ENCODE measurements around the gene TMEM43. TPM values are rescaled to one million over a fixed set of nuclear protein-coding genes. Genes with fewer than 3 reads are reported as not detected.

The TMEM43 gene
- polyA plus RNA-seq, 3 donors, result 55.4 to 69.7 (median 66.7) TPM

DNA sequence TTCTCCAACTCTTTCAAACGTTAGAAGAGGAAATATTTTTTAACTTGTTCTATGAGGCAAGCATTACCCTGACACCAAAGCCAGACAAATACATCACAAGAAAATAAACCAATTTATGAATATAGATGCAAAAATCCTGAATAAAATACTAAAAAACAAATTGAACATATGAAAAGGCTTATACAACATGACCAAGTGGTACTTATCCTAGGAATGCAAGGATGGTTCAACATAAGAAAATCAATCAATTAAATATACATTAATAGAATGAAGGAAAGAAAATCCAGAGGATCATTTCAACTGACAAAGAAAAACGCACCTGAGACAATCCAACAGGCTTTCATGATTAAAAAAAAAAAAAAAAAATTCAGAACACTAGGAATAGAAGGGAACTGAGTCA lies 36.4 kb downstream of the TMEM43 start:
- Histone ChIP-seq H3K79me2 (ENCODE audit: insufficient read depth, low read length) (no peaks in the 10 kb centered on the region), H3K27me3 (ENCODE audit: control insufficient read depth in 2 of 2, insufficient read depth in 2 of 2, low read length in 2 of 2) (no peaks in the 10 kb centered on the region), H3K4me2 (replicated peaks; ENCODE audit: extremely low read depth, low read length, poor library complexity, severe bottlenecking) (no peak overlapping the region), H3K9me3 (replicated peaks in 1 of 2; ENCODE audit: control insufficient read depth in 1 of 2, insufficient read depth in 1 of 2, low read length in 2 of 2) (peaks cover 0 to 14% of the 10 kb centered on the region in 2 donors), H3K4me3 (replicated peaks in 1 of 3; ENCODE audit: low read depth in 2 of 3, low read length in 3 of 3) (no peak overlapping the region), H3K9ac (ENCODE audit: insufficient read depth, low read length, poor library complexity, severe bottlenecking) (no peak overlapping the region), H3K4me1 (ENCODE audit: control insufficient read depth in 1 of 2, insufficient read depth in 2 of 2, low read length in 2 of 2) (peaks cover 0 to 4% of the 10 kb centered on the region in 2 donors), H4K20me1 (ENCODE audit: insufficient read depth, low read length) (no peaks in the 10 kb centered on the region), H3K36me3 (replicated peaks in 1 of 2; ENCODE audit: control insufficient read depth in 1 of 2, insufficient read depth in 2 of 2, low read length in 2 of 2) (peaks cover 95 to 99% of the 10 kb centered on the region in 2 donors), H2AFZ (ENCODE audit: insufficient read depth, low read depth, low read length, poor library complexity, severe bottlenecking) (no peak overlapping the region), H3K27ac (ENCODE audit: low read depth in 1 of 2, low read length in 2 of 2) (no peak overlapping the region)
- Mint-ChIP-seq H3K4me1 (no peaks in the 10 kb centered on the region), H3K4me3 (no peak overlapping the region), H3K27me3 (ENCODE audit: low read depth in 3 of 3) (no peaks in the 10 kb centered on the region), H3K9me3 (peaks cover 5 to 16% (median 12%) of the 10 kb centered on the region in 7 donors), H3K27ac (no peak overlapping the region), H3K36me3 (peaks cover 89 to 96% of the 10 kb centered on the region in 2 donors)
- DNase-seq, result no peak
- intact Hi-C loops (cut with micrococcal nuclease), result no loop called here
- TF ChIP-seq, protein P1, sequence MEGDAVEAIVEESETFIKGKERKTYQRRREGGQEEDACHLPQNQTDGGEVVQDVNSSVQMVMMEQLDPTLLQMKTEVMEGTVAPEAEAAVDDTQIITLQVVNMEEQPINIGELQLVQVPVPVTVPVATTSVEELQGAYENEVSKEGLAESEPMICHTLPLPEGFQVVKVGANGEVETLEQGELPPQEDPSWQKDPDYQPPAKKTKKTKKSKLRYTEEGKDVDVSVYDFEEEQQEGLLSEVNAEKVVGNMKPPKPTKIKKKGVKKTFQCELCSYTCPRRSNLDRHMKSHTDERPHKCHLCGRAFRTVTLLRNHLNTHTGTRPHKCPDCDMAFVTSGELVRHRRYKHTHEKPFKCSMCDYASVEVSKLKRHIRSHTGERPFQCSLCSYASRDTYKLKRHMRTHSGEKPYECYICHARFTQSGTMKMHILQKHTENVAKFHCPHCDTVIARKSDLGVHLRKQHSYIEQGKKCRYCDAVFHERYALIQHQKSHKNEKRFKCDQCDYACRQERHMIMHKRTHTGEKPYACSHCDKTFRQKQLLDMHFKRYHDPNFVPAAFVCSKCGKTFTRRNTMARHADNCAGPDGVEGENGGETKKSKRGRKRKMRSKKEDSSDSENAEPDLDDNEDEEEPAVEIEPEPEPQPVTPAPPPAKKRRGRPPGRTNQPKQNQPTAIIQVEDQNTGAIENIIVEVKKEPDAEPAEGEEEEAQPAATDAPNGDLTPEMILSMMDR (IDR thresholded peaks at IDR 0.05), result no peak
- WGBS (ENCODE audit: insufficient coverage), result no CpG with 5 or more reads among the region's 2 CpGs

DNA sequence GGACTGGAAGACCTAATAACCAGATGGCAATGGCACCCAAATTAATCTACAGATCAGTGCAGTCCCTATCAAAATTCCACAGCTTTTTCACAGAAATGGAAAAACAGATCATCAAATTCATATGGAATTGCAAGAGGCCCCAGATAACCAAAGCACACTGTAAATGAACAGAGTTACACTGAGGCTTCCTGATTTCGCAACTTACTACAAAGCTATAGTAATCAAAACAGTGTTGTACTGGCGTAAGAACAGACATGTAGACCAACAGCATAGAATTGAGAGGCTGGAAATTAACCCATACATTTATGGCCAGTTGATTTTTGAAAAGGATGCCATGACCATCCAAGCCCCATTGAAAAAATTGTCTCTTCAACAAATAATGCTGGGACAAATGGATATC lies 37.3 kb downstream of the TMEM43 start:
- peaks cover 5 to 16% (median 12%) of the 10 kb centered on the region in 7 donors for H3K9me3 Mint-ChIP-seq
- no peaks in the 10 kb centered on the region for H4K20me1 ChIP-seq (ENCODE audit: insufficient read depth, low read length)
- TF ChIP-seq, protein P1 (IDR thresholded peaks at IDR 0.05), result no peak
- H3K27me3 Mint-ChIP-seq (ENCODE audit: low read depth in 3 of 3), result no peaks in the 10 kb centered on the region
- H3K4me1 ChIP-seq (ENCODE audit: control insufficient read depth in 1 of 2, insufficient read depth in 2 of 2, low read length in 2 of 2), result peaks cover 0 to 4% of the 10 kb centered on the region in 2 donors
- H3K27ac Mint-ChIP-seq, result no peak overlapping the region
- no peaks in the 10 kb centered on the region for H3K79me2 ChIP-seq (ENCODE audit: insufficient read depth, low read length)
- intact Hi-C loops (cut with micrococcal nuclease), result no loop called here
- no peak overlapping the region for H3K4me2 ChIP-seq (replicated peaks; ENCODE audit: extremely low read depth, low read length, poor library complexity, severe bottlenecking)
- peaks cover 90 to 97% of the 10 kb centered on the region in 2 donors for H3K36me3 Mint-ChIP-seq
- H2AFZ ChIP-seq (ENCODE audit: insufficient read depth, low read depth, low read length, poor library complexity, severe bottlenecking), result no peak overlapping the region
- DNase-seq, result no peak
- peaks cover 0 to 14% of the 10 kb centered on the region in 2 donors for H3K9me3 ChIP-seq (replicated peaks in 1 of 2; ENCODE audit: control insufficient read depth in 1 of 2, insufficient read depth in 1 of 2, low read length in 2 of 2)
- H3K9ac ChIP-seq (ENCODE audit: insufficient read depth, low read length, poor library complexity, severe bottlenecking), result no peak overlapping the region
- WGBS (ENCODE audit: insufficient coverage), result 60% methylated on average over 1 of the region's 2 CpGs
- no peaks in the 10 kb centered on the region for H3K27me3 ChIP-seq (ENCODE audit: control insufficient read depth in 2 of 2, insufficient read depth in 2 of 2, low read length in 2 of 2)
- H3K4me3 Mint-ChIP-seq, result no peak overlapping the region
- peaks cover 95 to 99% of the 10 kb centered on the region in 2 donors for H3K36me3 ChIP-seq (replicated peaks in 1 of 2; ENCODE audit: control insufficient read depth in 1 of 2, insufficient read depth in 2 of 2, low read length in 2 of 2)
- no peak overlapping the region for H3K4me3 ChIP-seq (replicated peaks in 1 of 3; ENCODE audit: low read depth in 2 of 3, low read length in 3 of 3)
- H3K27ac ChIP-seq (ENCODE audit: low read depth in 1 of 2, low read length in 2 of 2), result no peak overlapping the region
- no peaks in the 10 kb centered on the region for H3K4me1 Mint-ChIP-seq

Measured in CD14-positive monocyte (primary cell).